HL-60 (cell line): ENCODE results near the gene CD93.

Experiments
- DNase-seq, 2 experiments: peaks; one replicate each; pipeline ENCODE4 v3.0.0-alpha.2; 2010 to 2020; ENCODE audit warnings: low read depth in 1 of 2, low spot score in 1 of 2
- H3K27ac ChIP-seq: fragments of 250-450 bp; sonication (Bioruptor Pico); replicated peaks from 2 replicates; pipeline ENCODE4 v1.5.1; 2020; ENCODE audit warnings: mild to moderate bottlenecking, moderate library complexity
- H3K27me3 ChIP-seq: fragments of 250-450 bp; sonication (Bioruptor Pico); 2 replicates; pipeline ENCODE4 v1.5.1; 2021; ENCODE audit warnings: mild to moderate bottlenecking, moderate library complexity; ENCODE audit not compliant: insufficient read depth, poor library complexity, severe bottlenecking
- H3K4me3 ChIP-seq: replicated peaks from 2 replicates; pipeline ENCODE4 v1.5.1; 2011; ENCODE audit warnings: mild to moderate bottlenecking, control low read depth, low read length; ENCODE audit not compliant: insufficient read depth
- CTCF ChIP-seq: IDR thresholded peaks from one replicate; pipeline ENCODE4 v1.5.1; 2011; ENCODE audit warnings: low read length, control low read depth, inconsistent platforms; ENCODE audit not compliant: insufficient read depth
- GABPA ChIP-seq: IDR thresholded peaks from 2 replicates; pipeline ENCODE4 v1.6.1; 2012; ENCODE audit warnings: low read depth
- POLR2AphosphoS5 ChIP-seq: IDR thresholded peaks from 2 replicates; pipeline ENCODE4 v1.6.1; 2012; ENCODE audit warnings: low read depth
- REST ChIP-seq: IDR thresholded peaks from 2 replicates; pipeline ENCODE4 v1.6.1; 2012; ENCODE audit warnings: low read depth; ENCODE audit not compliant: insufficient replicate concordance
- SPI1 ChIP-seq: IDR thresholded peaks from 2 replicates; pipeline ENCODE4 v1.6.1; 2012; ENCODE audit warnings: low read depth, mild to moderate bottlenecking, borderline replicate concordance

CD93 gene

GRCh38 chr20:23071996-23072395, 14.1 kb downstream of the CD93 start:
- no peak for DNase-seq
- H3K27me3 ChIP-seq, result no peaks in the 10 kb centered on the region
- TF ChIP-seq SPI1 (no peak), CTCF (no peak), GABPA (no peak), POLR2AphosphoS5 (no peak), REST (no peak)

GRCh38 chr20:23071398-23071797, 14.7 kb downstream of the CD93 start:
- no peak overlapping the region for H3K4me3 ChIP-seq
- TF ChIP-seq GABPA, result no peak
- no peak for TF ChIP-seq SPI1
- TF ChIP-seq POLR2AphosphoS5, result no peak
- no peak for TF ChIP-seq REST
- TF ChIP-seq CTCF, result no peak
- H3K27ac ChIP-seq, result no peak overlapping the region
- DNase-seq, result no peak
- H3K27me3 ChIP-seq, result no peaks in the 10 kb centered on the region

More at GRCh38 chr20:23071996-23072395, 14.1 kb downstream of the CD93 start:
- no peak overlapping the region for H3K27ac ChIP-seq
- H3K4me3 ChIP-seq, result no peak overlapping the region

- DNase-seq, result no peak
- H3K4me3 ChIP-seq, result no peak overlapping the region
- H3K27ac ChIP-seq, result no peak overlapping the region
- TF ChIP-seq REST (no peak), CTCF (no peak), GABPA (no peak), SPI1 (no peak), POLR2AphosphoS5 (no peak)
- no peaks in the 10 kb centered on the region for H3K27me3 ChIP-seq
These were observed 17.0 kb downstream of the CD93 start for GRCh38 chr20:23069108-23069507.
